CD4-positive, alpha-beta T cell (primary cell): Measurements from ENCODE around the gene FBXO3. TPM values are rescaled to one million over a fixed set of nuclear protein-coding genes. Genes with fewer than 3 reads are reported as not detected.

Experiments
- ATAC-seq: fragments of 200-7000 bp; cut with Tn5 transposase; one replicate; pipeline ENCODE4 v1.10.0; 2022; ENCODE audit warnings: mild to moderate bottlenecking; ENCODE audit not compliant: poor library complexity
- CTCF ChIA-PET: fragments of 350-600 bp; sonication (Branson Sonifier 250); formaldehyde crosslinking; loops from one replicate; lab custom pipeline; 2021; ENCODE audit warnings: antibody characterized with exemption, inconsistent platforms; lab: Charles Lee
- POLR2A ChIA-PET: fragments of 350-600 bp; sonication (Branson Sonifier 250); formaldehyde crosslinking; loops from one replicate; lab custom pipeline; 2021; ENCODE audit warnings: antibody characterized with exemption, inconsistent platforms; lab: Charles Lee
- DNase-seq, 14 experiments: peaks; one replicate each; pipeline ENCODE4 v3.0.0-alpha.2; 2013 to 2020; ENCODE audit warnings: mixed read lengths in 2 of 14
- H3K27ac ChIP-seq, 2 donors: one replicate each; pipeline versions ENCODE4 v1.5.1 to v1.7.0; 2013; ENCODE audit warnings: low read length in 2 of 2, low read depth in 1 of 2, mild to moderate bottlenecking in 1 of 2
- H3K27me3 ChIP-seq, 2 experiments: 1 replicate in 1 of 2; 2 replicates in 1 of 2; pipeline versions ENCODE4 v1.6.1 to v1.7.0; 2013; ENCODE audit warnings: low read length in 2 of 2, control low read depth in 1 of 2, mild to moderate bottlenecking in 1 of 2, moderate library complexity in 1 of 2; ENCODE audit not compliant: insufficient read depth in 2 of 2, control insufficient read depth in 1 of 2
- H3K36me3 ChIP-seq: one replicate; pipeline ENCODE4 v1.6.1; 2013; ENCODE audit warnings: low read length, control low read depth; ENCODE audit not compliant: insufficient read depth
- H3K4me1 ChIP-seq: one replicate; pipeline ENCODE4 v1.6.1; 2013; ENCODE audit warnings: low read length, control low read depth; ENCODE audit not compliant: insufficient read depth
- H3K4me3 ChIP-seq: one replicate; pipeline ENCODE4 v1.5.1; 2013; ENCODE audit warnings: mild to moderate bottlenecking, low read length, moderate library complexity
- H3K9me3 ChIP-seq, 2 experiments: 1 replicate in 1 of 2; 2 replicates in 1 of 2; pipeline versions ENCODE4 v1.6.1 to v1.7.0; 2013; ENCODE audit warnings: low read length in 2 of 2, mild to moderate bottlenecking in 2 of 2, control low read depth in 1 of 2, moderate library complexity in 1 of 2; ENCODE audit not compliant: control insufficient read depth in 1 of 2, insufficient read depth in 1 of 2
- H3K27ac Mint-ChIP-seq: one replicate; pipeline ENCODE4 v1.8.0; 2020; ENCODE audit warnings: mixed read lengths
- H3K27me3 Mint-ChIP-seq: one replicate; pipeline ENCODE4 v1.8.0; 2021; ENCODE audit warnings: mixed read lengths
- H3K36me3 Mint-ChIP-seq: one replicate; pipeline ENCODE4 v1.8.0; 2021; ENCODE audit warnings: low read depth, mixed read lengths
- H3K4me1 Mint-ChIP-seq: one replicate; pipeline ENCODE4 v1.8.0; 2021; ENCODE audit warnings: low read depth, mixed read lengths
- H3K4me3 Mint-ChIP-seq: one replicate; pipeline ENCODE4 v1.8.0; 2020; ENCODE audit warnings: mild to moderate bottlenecking, mixed read lengths
- H3K9me3 Mint-ChIP-seq: one replicate; pipeline ENCODE4 v1.8.0; 2020; ENCODE audit warnings: mixed read lengths
- intact Hi-C, 2 experiments: fragments of 100-400 bp; cut with DNase I in 1 of 2; cut with micrococcal nuclease in 1 of 2; formaldehyde crosslinking; loops; one replicate each; pipeline versions ENCODE4 v1.15.1 to v1.9.0; 2023 to 2025; cut with DNase I, micrococcal nuclease
- total RNA-seq, 174 experiments: library from RNA in 2 of 174; stranded (reverse) in 2 of 174; gene quantifications; one replicate each; pipeline ENCODE4 v1.2.3 and lab custom pipeline; 2021 to 2026
- TF ChIP-seq, protein P1 (sequence below): fragments of 200-600 bp; IDR thresholded peaks from one replicate; pipeline ENCODE4 v1.8.0; 2022; ENCODE audit warnings: antibody characterized with exemption, mild to moderate bottlenecking

The FBXO3 gene
- total RNA-seq, 2 experiments from 2014 or later: 62.0 to 63.4 TPM

DNA sequence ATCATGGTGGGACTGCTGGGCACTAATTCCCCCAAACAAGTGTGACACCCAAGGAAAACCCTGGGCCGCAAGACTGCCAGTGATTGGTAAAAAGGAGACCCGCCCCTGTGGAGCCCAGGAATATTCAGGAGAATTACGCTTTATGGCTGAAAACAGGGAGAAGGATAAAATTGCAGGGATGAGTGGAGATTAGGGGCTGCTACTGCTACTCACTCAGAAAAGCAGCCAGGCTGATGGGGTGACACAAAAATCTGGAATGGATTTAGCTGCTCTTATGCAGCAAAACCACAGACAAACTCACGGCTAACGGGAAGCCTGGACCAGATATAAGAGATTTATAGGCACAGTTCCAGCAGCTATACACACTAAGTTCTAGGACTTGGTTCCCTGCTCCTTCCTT, 4.4 kb upstream of the FBXO3 start:
- no peak for DNase-seq
- Histone ChIP-seq H3K27me3 (peaks cover 3 to 11% of the 10 kb centered on the region in 2 experiments), H3K4me1 (peaks cover 22% of the 10 kb centered on the region), H3K36me3 (no peaks in the 10 kb centered on the region), H3K9me3 (no peaks in the 10 kb centered on the region), H3K27ac (no peak overlapping the region), H3K4me3 (no peak overlapping the region)
- intact Hi-C loops: loop anchor here in 1 of 2 experiments (10.0 kb wide), 1 partner anchor 1136 kb away; the partner anchor contains the start of genes APIP and PDHX
- H3K27ac Mint-ChIP-seq: no peak overlapping the region
- H3K27me3 Mint-ChIP-seq: peaks cover 32% of the 10 kb centered on the region
- TF ChIP-seq, protein P1, sequence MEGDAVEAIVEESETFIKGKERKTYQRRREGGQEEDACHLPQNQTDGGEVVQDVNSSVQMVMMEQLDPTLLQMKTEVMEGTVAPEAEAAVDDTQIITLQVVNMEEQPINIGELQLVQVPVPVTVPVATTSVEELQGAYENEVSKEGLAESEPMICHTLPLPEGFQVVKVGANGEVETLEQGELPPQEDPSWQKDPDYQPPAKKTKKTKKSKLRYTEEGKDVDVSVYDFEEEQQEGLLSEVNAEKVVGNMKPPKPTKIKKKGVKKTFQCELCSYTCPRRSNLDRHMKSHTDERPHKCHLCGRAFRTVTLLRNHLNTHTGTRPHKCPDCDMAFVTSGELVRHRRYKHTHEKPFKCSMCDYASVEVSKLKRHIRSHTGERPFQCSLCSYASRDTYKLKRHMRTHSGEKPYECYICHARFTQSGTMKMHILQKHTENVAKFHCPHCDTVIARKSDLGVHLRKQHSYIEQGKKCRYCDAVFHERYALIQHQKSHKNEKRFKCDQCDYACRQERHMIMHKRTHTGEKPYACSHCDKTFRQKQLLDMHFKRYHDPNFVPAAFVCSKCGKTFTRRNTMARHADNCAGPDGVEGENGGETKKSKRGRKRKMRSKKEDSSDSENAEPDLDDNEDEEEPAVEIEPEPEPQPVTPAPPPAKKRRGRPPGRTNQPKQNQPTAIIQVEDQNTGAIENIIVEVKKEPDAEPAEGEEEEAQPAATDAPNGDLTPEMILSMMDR: no peak
- CTCF ChIA-PET: no interaction called here
- no peak for ATAC-seq
- H3K36me3 Mint-ChIP-seq: peaks cover 17% of the 10 kb centered on the region
- POLR2A ChIA-PET: no interaction called here
- H3K9me3 Mint-ChIP-seq: no peaks in the 10 kb centered on the region
- peaks cover 20% of the 10 kb centered on the region for H3K4me1 Mint-ChIP-seq
- H3K4me3 Mint-ChIP-seq: no peak overlapping the region

DNA sequence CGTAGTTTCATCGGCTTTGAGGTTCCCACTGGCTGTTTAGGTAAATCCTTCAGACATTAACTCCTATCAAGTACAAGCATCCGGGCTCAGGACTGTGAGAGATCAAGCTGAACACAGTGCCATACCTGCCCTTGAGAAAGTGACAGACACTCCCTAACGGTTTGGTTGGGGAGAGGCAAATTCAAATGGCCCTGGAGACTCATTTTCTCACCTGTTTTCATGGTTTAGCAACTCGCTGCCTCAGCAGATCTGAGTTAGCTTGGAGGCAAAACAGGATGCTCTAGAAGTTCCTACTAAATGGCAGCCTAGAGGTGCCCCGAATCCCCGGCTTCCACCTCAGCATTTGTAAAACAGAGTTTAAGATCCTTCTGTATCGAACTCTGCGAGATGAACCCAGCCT, 3.6 kb upstream of the FBXO3 start:
- CTCF ChIA-PET: interaction anchor here (0.6 to 1.4 kb wide), 3 partner anchors 8 to 742 kb away, joined by 3 to 4 read pairs (median 3); no protein-coding TSS in a partner anchor
- H3K27ac Mint-ChIP-seq: peak overlapping the region; percentile 29
- no peak overlapping the region for H3K4me3 ChIP-seq
- TF ChIP-seq, protein P1: no peak
- no peak for ATAC-seq
- no peak overlapping the region for H3K4me3 Mint-ChIP-seq
- no peaks in the 10 kb centered on the region for H3K9me3 Mint-ChIP-seq
- H3K36me3 Mint-ChIP-seq: peaks cover 23% of the 10 kb centered on the region
- H3K27me3 Mint-ChIP-seq: peaks cover 32% of the 10 kb centered on the region
- H3K27ac ChIP-seq: no peak overlapping the region
- POLR2A ChIA-PET: no interaction called here
- no peaks in the 10 kb centered on the region for H3K36me3 ChIP-seq
- H3K4me1 ChIP-seq: peaks cover 29% of the 10 kb centered on the region
- intact Hi-C loops: loop anchor here in 1 of 2 experiments (10.0 kb wide), 1 partner anchor 1137 kb away; the partner anchor contains the start of genes APIP and PDHX
- DNase-seq: peak in 4 of 14 experiments; percentile 7 to 73 (median 70)
- no peaks in the 10 kb centered on the region for H3K9me3 ChIP-seq
- peaks cover 3 to 11% of the 10 kb centered on the region in 2 experiments for H3K27me3 ChIP-seq
- H3K4me1 Mint-ChIP-seq: peaks cover 28% of the 10 kb centered on the region

DNA sequence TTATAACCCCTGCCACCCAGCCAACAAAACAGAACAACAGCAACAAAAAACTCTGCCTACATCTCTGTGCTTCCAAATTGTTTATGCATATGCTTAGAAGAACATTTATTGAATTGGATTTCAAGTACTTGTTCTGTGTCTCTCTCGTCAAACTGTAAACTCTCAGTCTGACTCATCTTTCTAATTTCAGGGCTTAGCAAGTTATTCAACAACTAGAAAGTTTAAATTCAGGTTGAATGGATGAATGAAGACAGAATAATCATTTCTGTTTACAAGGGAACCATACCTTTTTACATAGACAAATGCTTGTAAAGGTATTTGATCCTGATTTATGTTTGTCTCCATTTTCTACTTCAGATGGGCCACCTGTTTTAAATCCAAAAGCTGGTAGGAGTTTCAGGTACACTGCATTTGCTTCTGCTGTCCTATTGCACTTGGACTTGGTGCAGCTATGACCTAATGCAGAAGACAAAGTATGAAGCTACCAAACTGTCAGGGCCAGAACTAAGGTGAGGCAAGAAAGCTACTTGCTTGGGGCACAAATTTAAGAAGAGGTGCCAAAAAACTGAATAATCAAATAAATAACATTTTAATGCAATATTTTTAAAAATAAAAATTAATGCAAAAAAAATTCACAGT, 1.6 kb upstream of the FBXO3 start:
- Histone ChIP-seq H3K4me3 (no peak overlapping the region), H3K27me3 (peaks cover 0 to 11% of the 10 kb centered on the region in 2 experiments), H3K27ac (no peak overlapping the region), H3K4me1 (peaks cover 41% of the 10 kb centered on the region), H3K9me3 (no peaks in the 10 kb centered on the region), H3K36me3 (no peaks in the 10 kb centered on the region)
- peak overlapping the region; percentile 97 for H3K4me3 Mint-ChIP-seq
- TF ChIP-seq, protein P1: no peak
- H3K4me1 Mint-ChIP-seq: peaks cover 45% of the 10 kb centered on the region
- H3K36me3 Mint-ChIP-seq: peaks cover 23% of the 10 kb centered on the region
- ChIA-PET POLR2A (no interaction called here), CTCF (interaction anchor here (1.4 kb wide), 1 partner anchor 32 kb away, joined by 4 read pairs; no protein-coding TSS in a partner anchor)
- ATAC-seq (no peak), DNase-seq (no peak)
- no peaks in the 10 kb centered on the region for H3K9me3 Mint-ChIP-seq
- intact Hi-C loops: loop anchor here (2.0 to 10.0 kb wide), 5 partner anchors 39 to 1139 kb away; partner anchors contain the start of genes C11orf91 (in 2 of the 2), APIP (in 1 of the 2), CAT (in 1 of the 2) and CD59 (in 1 of the 2)
- peak overlapping the region; percentile 97 for H3K27ac Mint-ChIP-seq
- H3K27me3 Mint-ChIP-seq: peaks cover 21% of the 10 kb centered on the region
